NCI-H1694 (cell line): Measurements from ENCODE around the gene CCDC148.

Source experiments
- DNase-seq: peaks from one replicate; lab custom pipeline; 2025; lab: John Stamatoyannopoulos, UW

CCDC148 gene

DNA sequence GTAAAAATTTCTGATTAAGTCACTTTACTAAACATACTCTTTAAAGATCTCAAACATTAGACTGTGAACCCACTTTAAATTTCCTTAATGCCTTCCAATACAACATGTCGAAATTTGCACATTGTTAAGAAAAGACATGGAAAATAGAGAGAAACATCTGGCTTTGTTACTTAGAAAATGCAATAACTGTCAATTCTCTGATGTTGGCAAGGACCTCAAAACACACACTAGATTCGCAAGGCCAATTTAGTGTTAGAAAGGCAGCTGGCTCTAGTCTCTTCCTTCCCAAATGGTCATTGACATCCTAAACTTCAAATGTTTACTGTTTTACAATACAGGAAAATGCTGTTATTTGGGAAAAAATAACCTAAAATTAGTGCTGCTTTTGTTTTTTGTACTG is 244.3 kb downstream of the CCDC148 start:
- no peak for DNase-seq

- DNase-seq: no peak
These were observed 245.1 kb downstream of the CCDC148 start for GRCh38 chr2:158211502-158211901.

- DNase-seq: no peak
These were observed 249.2 kb downstream of the CCDC148 start for GRCh38 chr2:158207354-158207753.

- peak; percentile 48 for DNase-seq
These were observed 251.3 kb downstream of the CCDC148 start for GRCh38 chr2:158205215-158205614.

- no peak for DNase-seq
These were observed 251.8 kb downstream of the CCDC148 start for GRCh38 chr2:158204741-158205165.

GRCh38 chr2:158202161-158202815 is 254.3 kb downstream of the CCDC148 start:
- no peak for DNase-seq

- DNase-seq: no peak
These were observed 256.5 kb downstream of the CCDC148 start for GRCh38 chr2:158199928-158200650.

DNA sequence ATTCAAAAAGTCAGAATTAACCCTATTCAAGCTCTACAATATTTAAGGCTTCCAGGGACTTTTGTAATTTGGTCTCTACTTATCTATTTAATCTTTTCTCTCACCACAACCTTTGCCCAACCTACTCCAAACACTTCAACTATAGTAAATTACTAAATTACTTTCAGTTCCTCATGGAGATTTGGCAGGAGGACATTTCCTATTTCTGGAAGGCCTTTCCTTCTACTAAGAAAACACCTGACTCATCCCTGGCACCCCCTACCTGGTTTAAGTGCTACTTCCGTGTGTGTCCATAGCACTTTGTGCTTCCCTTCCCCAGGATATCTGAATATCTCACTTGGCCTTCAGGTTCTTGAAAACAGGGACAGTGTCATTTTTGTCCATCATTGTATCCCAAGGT is 258.6 kb downstream of the CCDC148 start:
- DNase-seq: no peak

- peak; percentile 60 for DNase-seq
These were observed 262.3 kb downstream of the CCDC148 start for GRCh38 chr2:158194229-158194628.

DNA sequence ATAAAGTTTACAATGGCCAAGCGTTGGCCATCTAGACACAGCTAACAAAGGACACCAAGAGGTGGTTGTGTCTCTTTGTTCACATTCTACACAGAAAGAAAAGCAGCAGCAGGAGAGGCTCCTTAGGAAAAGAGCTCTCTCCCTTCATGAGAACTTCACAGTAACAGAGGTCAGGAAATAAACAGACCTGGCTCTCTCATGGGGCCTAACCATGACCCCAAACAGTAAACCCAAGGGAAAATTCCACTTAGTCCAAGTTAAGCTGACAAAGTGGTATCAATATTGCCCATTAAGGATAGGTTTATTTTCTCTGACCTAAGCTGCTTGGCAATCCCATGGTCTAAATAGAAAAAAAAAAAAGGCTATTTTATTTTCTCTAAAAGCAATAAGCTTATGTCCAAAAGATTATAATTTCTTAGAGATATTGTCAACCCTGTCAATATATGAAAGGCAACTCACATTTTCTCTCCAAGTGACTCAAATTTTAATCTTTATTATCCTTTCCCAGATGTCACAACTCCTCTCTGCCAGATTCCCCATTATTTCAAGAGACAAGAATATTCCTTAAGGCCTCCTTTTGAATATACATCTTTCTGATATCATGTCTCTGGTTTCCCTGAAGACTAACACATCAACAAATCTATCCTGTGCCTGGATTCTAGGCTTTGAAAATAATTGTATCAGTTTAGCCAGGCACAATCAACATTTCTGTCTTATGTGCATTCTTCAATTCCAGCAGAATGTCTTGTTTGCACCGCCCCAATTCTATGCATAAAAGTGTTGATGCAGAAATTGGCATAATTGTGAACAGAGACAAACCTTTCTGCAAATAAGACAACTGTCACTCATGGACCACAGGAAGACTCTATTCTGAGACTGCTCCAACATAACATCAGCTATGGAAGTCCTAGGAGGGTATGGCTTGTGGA is 263.8 kb downstream of the CCDC148 start:
- DNase-seq: no peak

DNA sequence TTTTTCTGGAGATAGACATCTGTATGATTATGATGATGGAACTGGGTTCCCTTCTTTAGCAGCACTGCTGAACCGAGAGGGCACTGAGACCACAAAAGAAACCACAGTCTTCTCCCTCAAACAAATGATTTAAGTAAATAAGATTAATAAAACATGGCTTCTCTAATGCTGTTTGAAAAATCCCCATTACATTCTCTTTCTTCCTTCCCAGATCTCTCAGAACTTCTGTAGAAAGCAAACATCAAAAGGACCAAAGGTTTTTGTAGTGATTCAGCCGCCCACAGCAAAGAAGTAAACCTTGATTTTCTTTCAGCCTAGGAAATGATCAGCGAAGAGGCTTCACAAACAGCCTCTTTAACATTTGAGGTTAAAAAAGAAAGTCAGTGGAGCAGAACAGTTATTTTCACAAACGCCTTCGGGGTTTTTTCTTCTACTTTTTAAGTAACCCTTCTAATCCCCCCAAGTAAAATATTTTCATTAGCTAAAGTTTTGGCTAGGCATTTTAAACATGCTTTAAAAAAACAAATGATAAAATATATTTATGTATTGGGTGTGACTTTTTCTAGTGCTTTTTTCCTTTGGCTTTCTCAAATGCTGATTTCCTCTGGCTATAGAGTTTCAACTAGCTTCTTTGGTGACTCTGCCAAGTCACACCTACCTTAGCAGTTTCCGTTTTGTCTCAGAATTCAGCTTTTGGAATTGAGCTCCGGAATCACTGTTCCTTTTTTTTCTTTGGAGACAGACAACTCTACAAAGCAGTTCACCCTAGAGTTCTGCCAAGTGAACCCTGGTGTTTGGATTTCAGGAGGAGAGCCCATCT is 265.3 kb downstream of the CCDC148 start:
- no peak for DNase-seq

DNA sequence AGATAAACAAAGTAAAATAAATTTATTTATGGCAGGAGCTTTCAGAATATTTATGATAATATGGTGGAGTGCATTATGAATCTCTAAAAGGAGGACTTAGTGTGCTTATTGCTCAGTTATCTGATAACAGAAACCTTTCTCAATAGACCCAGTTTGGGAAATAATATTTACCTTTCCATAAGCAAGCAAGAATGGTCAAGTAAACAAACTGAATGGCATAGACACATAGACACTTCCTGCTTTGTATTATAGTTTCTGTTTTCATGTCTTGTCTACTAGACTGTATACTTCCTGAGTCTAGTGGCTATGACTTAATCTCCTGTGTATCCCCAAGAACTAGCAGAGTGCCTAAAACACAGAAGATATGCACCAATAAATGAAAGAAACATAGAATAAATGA is 267.0 kb downstream of the CCDC148 start:
- DNase-seq: no peak

DNA sequence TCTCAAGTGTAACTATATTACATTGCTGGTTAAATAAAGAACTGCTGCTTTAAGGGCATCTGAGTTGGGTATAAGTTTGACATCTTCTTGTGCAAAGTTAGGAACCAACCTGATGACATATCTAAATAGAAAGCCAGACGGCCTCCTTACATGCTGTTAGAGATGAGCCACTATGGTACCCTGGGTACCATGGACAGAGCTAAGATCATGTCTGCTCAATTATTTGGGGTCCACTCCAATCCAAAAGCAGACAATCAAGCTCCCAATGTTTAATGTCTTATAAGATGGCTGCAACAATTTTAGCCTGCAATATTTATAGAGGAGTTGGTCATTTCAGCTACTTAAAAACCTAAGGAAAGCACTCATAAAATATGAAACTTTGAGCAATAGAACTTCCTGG is 268.6 kb downstream of the CCDC148 start:
- no peak for DNase-seq

DNA sequence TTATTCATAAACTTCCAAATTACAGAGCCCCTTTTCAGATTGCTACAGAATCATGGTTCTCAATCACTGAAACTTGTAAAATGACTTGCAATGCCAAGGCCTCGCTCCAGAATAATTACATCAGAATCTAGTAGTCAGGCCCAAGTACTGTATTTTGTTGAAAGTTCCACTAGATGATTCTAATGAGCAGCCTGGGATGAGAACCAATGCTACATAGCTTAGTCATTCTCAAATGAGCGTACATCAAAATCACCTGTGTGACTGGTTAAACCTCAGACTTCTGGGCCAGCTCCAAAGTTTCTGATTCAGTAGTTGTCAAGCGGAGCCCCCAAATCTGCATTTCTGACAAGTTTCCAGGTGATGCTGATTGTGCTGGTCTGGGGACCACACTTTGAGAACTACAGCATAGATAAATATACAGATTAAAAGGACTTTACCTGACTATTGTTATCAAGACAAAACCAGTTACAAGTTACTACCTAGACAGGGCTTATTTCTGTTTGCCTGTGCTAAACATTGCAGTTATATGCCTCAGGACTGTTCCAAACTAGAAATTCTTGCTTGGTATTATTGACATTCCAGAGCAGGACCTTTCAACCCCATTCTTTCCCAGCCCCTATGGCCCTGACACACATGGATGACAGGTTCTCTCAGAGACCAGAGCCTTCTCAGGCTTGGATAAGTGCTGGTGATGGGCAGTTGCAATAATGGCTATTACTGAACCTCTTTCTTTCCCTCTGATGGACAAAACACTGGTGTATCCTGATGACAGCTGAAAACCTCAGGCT is 271.8 kb downstream of the CCDC148 start:
- no peak for DNase-seq

- no peak for DNase-seq
These were observed 272.6 kb downstream of the CCDC148 start for GRCh38 chr2:158184001-158184400.

DNA sequence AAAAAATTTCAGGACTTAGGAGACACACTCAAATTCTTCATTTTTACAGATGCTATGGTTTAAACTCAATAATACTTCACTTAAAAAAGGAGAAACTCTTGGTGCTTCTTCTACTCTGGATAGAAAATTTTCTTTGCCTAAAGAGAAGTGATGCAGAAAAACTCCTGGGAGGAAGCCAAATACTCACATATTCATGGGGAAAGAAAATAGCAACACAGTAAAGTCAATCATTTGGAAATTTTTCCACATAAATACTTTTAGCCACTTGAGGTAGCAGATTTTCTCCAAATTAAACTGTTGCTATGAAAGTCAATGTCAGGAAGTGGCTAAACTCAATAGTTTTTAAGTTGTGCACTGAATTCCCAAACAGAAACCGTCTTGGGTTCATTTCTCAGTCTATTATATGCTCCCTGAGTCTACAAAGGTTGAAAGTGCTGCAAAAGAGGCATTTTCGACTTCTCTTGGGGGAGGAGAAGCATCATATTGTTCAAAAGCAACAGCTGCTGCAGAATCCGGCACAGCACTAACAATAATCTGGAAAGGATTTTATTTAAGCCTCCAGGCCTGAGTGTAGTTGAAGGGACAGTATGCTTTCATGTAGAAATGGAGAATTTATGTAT is 273.8 kb downstream of the CCDC148 start:
- no peak for DNase-seq

- no peak for DNase-seq
These were observed 275.4 kb downstream of the CCDC148 start for GRCh38 chr2:158181171-158181570.

DNA sequence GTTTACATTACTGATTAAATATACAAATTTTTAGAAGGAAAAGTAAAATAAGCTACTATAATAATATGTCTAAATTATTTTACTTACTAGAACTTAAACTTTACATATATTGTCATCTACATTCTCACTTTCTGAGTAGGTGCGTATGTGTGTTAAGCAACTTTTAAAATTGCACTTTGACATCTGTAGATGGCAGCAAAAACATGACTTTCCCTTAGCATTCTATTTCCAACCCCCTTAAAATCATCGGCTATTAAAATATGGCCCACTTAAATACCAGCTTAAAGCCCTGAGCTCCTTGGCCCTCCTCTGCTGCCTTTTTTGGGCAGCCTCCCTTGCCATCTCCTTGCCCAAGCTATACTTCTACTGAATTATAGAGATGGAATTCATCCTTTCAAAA is 276.9 kb downstream of the CCDC148 start:
- DNase-seq: peak; percentile 46

DNA sequence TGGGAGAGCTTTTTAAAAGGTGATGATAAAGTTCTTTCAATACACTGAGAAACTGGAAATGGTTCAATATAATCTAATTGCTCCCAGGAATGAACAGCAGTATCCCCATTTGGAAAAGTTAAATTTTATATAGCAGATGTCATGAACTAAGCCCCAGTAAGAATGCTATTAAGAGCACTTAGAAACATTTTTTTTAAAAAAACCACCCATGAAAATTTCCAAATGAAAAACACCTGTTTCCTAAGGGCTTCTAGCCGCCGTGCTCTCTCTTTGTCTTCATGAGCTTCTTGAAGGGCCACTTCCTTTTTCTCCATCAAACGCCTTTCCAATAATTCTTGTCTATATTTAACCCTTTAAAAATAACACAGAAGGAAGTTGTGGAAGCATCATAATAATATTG is 277.9 kb downstream of the CCDC148 start:
- no peak for DNase-seq

- DNase-seq: no peak
These were observed 281.6 kb downstream of the CCDC148 start for GRCh38 chr2:158174956-158175355.

- DNase-seq: no peak
These were observed 282.1 kb downstream of the CCDC148 start for GRCh38 chr2:158174495-158174894.
